HL-60 (cell line): ENCODE results near the gene CAMK2N1.

Experiments
- POLR2AphosphoS5 ChIP-seq: IDR thresholded peaks from 2 replicates; pipeline ENCODE4 v1.6.1; 2012; ENCODE audit warnings: low read depth
- SPI1 ChIP-seq: IDR thresholded peaks from 2 replicates; pipeline ENCODE4 v1.6.1; 2012; ENCODE audit warnings: low read depth, mild to moderate bottlenecking, borderline replicate concordance
- TF ChIP-seq, protein P1 (sequence below): IDR thresholded peaks from one replicate; pipeline ENCODE4 v1.5.1; 2011; ENCODE audit warnings: low read length, control low read depth, inconsistent platforms; ENCODE audit not compliant: insufficient read depth
- TF ChIP-seq, protein P2 (sequence below): IDR thresholded peaks from 2 replicates; pipeline ENCODE4 v1.6.1; 2012; ENCODE audit warnings: low read depth; ENCODE audit not compliant: insufficient replicate concordance

- TF ChIP-seq, protein P1, sequence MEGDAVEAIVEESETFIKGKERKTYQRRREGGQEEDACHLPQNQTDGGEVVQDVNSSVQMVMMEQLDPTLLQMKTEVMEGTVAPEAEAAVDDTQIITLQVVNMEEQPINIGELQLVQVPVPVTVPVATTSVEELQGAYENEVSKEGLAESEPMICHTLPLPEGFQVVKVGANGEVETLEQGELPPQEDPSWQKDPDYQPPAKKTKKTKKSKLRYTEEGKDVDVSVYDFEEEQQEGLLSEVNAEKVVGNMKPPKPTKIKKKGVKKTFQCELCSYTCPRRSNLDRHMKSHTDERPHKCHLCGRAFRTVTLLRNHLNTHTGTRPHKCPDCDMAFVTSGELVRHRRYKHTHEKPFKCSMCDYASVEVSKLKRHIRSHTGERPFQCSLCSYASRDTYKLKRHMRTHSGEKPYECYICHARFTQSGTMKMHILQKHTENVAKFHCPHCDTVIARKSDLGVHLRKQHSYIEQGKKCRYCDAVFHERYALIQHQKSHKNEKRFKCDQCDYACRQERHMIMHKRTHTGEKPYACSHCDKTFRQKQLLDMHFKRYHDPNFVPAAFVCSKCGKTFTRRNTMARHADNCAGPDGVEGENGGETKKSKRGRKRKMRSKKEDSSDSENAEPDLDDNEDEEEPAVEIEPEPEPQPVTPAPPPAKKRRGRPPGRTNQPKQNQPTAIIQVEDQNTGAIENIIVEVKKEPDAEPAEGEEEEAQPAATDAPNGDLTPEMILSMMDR: no peak
- no peak for TF ChIP-seq POLR2AphosphoS5
- TF ChIP-seq, protein P2, sequence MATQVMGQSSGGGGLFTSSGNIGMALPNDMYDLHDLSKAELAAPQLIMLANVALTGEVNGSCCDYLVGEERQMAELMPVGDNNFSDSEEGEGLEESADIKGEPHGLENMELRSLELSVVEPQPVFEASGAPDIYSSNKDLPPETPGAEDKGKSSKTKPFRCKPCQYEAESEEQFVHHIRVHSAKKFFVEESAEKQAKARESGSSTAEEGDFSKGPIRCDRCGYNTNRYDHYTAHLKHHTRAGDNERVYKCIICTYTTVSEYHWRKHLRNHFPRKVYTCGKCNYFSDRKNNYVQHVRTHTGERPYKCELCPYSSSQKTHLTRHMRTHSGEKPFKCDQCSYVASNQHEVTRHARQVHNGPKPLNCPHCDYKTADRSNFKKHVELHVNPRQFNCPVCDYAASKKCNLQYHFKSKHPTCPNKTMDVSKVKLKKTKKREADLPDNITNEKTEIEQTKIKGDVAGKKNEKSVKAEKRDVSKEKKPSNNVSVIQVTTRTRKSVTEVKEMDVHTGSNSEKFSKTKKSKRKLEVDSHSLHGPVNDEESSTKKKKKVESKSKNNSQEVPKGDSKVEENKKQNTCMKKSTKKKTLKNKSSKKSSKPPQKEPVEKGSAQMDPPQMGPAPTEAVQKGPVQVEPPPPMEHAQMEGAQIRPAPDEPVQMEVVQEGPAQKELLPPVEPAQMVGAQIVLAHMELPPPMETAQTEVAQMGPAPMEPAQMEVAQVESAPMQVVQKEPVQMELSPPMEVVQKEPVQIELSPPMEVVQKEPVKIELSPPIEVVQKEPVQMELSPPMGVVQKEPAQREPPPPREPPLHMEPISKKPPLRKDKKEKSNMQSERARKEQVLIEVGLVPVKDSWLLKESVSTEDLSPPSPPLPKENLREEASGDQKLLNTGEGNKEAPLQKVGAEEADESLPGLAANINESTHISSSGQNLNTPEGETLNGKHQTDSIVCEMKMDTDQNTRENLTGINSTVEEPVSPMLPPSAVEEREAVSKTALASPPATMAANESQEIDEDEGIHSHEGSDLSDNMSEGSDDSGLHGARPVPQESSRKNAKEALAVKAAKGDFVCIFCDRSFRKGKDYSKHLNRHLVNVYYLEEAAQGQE: no peak
- no peak for TF ChIP-seq SPI1
These were observed 12.9 kb downstream of the CAMK2N1 start for GRCh38 chr1:20472860-20473711.
